ENCODE data around the gene KCTD4.

Gene KCTD4

GRCh38 chr13:45174478-45174877 is 26.4 kb downstream of the KCTD4 start:
- DNase-seq (ENCODE audit: low read depth): no peak

- no peak for DNase-seq (ENCODE audit: low read depth)
These were observed 32.3 kb downstream of the KCTD4 start for GRCh38 chr13:45168555-45168930.

- DNase-seq (ENCODE audit: low read depth): no peak
These were observed 33.0 kb downstream of the KCTD4 start for GRCh38 chr13:45167611-45168554.

GRCh38 chr13:45166858-45167257 is 34.0 kb downstream of the KCTD4 start:
- DNase-seq (ENCODE audit: low read depth): no peak

GRCh38 chr13:45162821-45163220 is 38.0 kb downstream of the KCTD4 start:
- DNase-seq (ENCODE audit: low read depth): peak; percentile 79

GRCh38 chr13:45162194-45162593 is 38.7 kb downstream of the KCTD4 start:
- no peak for DNase-seq (ENCODE audit: low read depth)

- no peak for DNase-seq (ENCODE audit: low read depth)
These were observed 44.1 kb downstream of the KCTD4 start for GRCh38 chr13:45156565-45157361.

GRCh38 chr13:45149964-45150363 is 50.9 kb downstream of the KCTD4 start:
- no peak for DNase-seq (ENCODE audit: low read depth)

- no peak for DNase-seq (ENCODE audit: low read depth)
These were observed 57.5 kb downstream of the KCTD4 start for GRCh38 chr13:45143346-45143751.
